Measurements from ENCODE around the gene ZBTB38.

GRCh38 chr3:141380987-141381386 lies 12.7 kb downstream of the ZBTB38 start:
- TF ChIP-seq, protein P1, sequence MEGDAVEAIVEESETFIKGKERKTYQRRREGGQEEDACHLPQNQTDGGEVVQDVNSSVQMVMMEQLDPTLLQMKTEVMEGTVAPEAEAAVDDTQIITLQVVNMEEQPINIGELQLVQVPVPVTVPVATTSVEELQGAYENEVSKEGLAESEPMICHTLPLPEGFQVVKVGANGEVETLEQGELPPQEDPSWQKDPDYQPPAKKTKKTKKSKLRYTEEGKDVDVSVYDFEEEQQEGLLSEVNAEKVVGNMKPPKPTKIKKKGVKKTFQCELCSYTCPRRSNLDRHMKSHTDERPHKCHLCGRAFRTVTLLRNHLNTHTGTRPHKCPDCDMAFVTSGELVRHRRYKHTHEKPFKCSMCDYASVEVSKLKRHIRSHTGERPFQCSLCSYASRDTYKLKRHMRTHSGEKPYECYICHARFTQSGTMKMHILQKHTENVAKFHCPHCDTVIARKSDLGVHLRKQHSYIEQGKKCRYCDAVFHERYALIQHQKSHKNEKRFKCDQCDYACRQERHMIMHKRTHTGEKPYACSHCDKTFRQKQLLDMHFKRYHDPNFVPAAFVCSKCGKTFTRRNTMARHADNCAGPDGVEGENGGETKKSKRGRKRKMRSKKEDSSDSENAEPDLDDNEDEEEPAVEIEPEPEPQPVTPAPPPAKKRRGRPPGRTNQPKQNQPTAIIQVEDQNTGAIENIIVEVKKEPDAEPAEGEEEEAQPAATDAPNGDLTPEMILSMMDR (IDR thresholded peaks at IDR 0.05): no peak
- no peak for TF ChIP-seq POLR2A (IDR thresholded peaks at IDR 0.05)
